Activated T-helper 9 cell treated with anti-CD3 and anti-CD28 coated beads, Interleukin-2, amount 50 U/mL, for 16 hours (primary cell): Measurements from ENCODE around the gene MEPE.
"Not testable (repeated sequence)": the region's sequence is repeated elsewhere in the genome, so short reads cannot be mapped to it uniquely, and the experiment has no call there.

ENCODE experiments used
- DNase-seq: peaks from one replicate; pipeline ENCODE4 v3.0.0-alpha.2; 2020; ENCODE audit warnings: low read depth

The MEPE gene

DNA sequence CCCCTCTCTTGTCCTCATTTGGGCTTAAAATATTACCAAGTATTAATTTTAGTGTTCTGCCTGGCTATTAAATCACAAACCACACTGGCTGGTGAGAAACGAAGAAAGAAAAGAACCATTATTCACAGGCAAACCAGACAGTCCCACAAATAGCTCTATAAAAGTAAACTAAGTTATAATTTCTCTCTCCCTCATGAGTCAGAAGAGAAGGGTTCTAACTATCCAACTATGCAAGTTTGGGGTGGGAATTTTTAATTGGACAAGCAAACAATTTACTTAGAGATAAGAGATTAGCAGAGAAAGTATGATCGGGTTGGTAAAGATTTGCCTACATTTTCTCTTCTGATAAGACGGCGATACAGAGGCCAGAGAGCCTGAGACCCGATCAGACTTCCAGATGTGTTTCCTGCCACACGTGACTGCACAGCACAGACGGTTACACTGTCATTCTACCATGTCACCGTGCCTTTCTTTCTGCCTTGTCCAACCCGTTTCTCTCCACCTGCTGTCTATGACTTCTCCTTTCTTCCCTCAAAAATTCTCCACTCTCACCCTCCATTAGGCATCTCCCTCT, 52.3 kb downstream of the MEPE start:
- no peak for DNase-seq

DNA sequence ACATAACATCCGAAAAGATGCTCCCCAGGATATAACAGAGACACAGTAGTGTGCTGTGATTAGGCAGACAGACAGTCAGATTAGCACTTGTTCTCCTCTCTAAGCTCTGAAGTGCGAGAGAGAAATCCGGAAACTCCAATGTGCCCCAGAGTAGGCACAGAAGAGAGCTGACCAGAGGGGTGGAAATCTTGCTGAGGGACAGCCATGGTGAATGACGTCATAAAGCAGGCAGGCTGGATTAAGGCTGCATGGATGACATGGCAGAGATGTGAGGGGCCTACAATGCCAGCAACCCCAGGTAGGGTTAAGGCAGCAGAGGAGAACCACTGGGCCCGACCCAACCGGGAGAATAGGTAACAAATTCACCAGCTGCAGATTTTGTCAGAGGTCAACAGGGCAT, 53.3 kb downstream of the MEPE start:
- no peak for DNase-seq

DNA sequence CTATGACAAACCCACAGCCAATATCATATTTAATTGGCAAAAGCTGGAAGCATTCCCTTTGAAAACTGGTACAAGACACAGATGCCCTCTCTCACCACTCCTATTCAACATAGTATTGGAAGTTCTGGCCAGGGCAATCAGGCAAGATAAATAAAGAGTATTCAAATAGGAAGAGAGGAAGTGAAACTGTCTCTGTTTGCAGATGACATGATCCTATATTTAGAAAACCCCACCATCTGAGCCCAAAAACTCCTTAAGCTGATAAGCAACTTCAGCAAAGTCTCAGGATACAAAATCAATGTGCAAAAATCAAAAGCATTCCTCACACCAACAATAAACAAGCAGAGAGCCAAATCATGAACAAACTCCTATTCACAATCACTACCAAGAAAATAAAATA, 58.0 kb downstream of the MEPE start:
- not testable (repeated sequence) for DNase-seq

DNA sequence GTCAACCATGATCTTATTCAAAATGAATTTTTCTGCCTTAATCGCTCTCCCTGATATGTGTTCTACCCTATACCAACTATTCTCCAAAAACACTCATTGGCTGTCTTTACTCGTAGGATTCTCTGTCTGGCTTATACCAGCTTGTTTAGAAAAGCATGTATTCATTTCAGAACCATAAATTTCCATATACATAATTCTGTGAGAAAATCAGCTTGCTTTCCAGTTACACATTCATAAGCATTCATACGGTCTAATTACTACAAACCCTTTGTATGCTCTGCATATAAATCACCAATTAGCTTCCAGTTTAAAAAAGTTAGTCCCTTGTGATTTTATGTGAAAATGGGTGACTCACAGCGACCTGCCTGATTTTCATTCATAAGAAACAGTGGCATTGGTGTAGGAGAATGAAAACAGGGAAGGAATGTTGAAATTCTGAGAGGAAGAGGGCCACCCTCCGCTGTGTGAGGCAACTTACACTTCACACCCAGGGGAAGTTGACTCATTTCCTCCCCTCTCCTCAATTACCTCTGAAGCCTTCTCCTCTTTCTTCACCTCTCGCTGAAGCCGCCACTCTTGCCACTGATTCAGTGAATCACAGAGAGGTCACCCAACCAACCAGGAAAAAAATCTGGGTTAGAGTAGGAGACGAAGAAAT, 63.3 kb downstream of the MEPE start:
- DNase-seq = no peak
